ENCODE measurements around the gene PCP4.
A peak's percentile ranks its signal among the peaks of the same experiment; 100 is the strongest.
"Not testable (repeated sequence)": the region's sequence is repeated elsewhere in the genome, so short reads cannot be mapped to it uniquely, and the experiment has no call there.

PCP4 gene

DNA sequence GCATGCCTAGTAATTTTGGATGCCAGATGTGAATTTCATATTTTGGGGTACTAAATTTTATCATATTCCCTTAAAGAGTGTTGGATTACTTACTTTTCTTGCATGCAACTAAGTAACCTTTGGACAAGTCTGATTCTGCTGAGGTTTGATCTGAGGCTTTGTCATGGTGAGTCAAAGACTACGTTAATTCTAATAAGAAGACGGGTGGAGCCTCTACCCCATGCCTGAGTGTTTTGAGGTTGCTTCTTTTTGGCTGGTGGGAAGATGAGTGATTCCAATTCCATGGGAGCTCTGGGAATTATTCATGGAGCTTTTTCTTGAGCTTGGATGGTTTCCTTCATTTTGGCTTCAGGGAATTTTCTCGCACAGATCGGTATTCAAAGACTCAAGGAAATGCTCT lies 11.6 kb upstream of the PCP4 start:
- DNase-seq (ENCODE audit: low read depth, low spot score): no peak

DNA sequence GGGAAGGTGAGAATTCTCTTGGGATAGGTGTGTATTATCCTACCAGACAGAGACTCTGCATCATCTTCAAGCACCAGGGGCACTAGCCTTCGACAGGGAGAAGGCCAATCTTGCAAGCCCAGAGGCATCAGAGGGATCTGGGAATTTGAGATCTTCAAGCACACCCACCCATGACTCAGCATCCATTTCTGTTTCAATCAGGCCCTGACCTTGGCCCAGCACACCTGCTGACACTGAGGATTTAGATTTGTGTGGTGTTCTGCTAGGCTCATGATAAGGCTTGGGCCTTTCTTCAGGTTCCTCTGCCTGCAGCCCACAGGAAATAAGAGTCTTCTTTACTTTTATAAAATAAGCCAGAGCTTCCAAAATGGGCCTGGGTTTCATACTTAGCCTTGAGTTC lies 6.6 kb upstream of the PCP4 start:
- DNase-seq (ENCODE audit: low read depth, low spot score): no peak
- no peak overlapping the region for H3K4me3 ChIP-seq (ENCODE audit: low read length)

More for the DNA sequence above, 11.6 kb upstream of the PCP4 start:
- H3K4me3 ChIP-seq (ENCODE audit: low read length): no peak overlapping the region

- DNase-seq (ENCODE audit: low read depth, low spot score): no peak
- no peak overlapping the region for H3K4me3 ChIP-seq (ENCODE audit: low read length)
Observed at GRCh38 chr21:39863111-39863510, 4.1 kb upstream of the PCP4 start.

DNA sequence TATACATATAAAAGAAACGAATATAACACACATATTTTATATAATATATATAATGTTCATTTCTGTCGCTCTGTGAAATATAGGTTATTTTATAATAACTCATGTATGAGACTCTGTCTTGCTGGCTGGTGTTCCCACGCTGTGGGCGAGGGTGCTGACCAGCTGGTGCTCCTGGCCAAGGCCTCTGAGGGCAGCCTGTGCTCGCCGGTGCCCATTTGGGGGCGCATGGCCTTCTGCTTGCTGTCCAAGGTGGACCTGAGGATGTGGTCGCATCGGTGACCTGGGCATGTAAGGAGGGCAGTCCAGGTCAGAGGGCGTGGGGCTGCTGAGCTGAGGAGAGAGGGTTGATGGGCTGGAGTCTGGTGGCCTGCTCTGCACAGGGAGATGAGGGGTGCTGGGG lies 1.1 kb upstream of the PCP4 start:
- no peak overlapping the region for H3K4me3 ChIP-seq (ENCODE audit: low read length)
- no peak for DNase-seq (ENCODE audit: low read depth, low spot score)

DNA sequence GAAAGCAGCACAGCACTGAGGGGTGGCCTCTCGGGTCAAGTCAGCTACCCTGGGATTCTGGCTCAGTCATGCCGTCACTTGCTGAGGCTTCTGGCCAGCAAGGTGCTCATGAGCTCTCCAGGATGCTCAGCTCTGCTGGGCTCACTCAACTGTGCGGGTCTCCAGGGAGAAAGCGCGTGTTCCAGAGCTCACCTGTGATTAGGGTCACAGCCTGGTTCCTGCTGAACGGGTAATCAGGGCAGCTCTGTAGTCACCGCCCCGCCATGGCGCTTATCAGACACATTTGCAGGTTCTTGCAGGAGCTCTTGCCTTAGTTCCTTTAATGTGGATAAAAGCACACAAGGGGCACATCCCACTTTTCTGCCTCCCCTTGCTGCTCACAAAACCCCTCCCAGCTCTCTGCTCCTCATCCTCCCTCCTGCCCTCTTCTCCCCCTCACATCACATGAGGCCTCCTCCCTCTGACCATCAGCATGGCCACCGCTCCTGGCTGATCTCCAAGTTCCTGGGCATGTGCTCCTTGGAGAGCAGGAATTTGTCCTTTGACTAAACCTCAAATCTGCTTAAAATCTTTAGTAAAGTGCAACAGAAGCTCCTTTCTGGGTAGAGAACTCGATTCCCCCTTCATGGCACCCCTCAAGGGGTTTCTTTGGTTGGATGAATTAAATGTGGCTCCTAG lies 2.0 kb downstream of the PCP4 start:
- H3K4me3 ChIP-seq (ENCODE audit: low read length): no peak overlapping the region
- no peak for DNase-seq (ENCODE audit: low read depth, low spot score)

- no peak for DNase-seq (ENCODE audit: low read depth, low spot score)
- no peak overlapping the region for H3K4me3 ChIP-seq (ENCODE audit: low read length)
Observed at GRCh38 chr21:39873687-39874086, 6.4 kb downstream of the PCP4 start.

DNA sequence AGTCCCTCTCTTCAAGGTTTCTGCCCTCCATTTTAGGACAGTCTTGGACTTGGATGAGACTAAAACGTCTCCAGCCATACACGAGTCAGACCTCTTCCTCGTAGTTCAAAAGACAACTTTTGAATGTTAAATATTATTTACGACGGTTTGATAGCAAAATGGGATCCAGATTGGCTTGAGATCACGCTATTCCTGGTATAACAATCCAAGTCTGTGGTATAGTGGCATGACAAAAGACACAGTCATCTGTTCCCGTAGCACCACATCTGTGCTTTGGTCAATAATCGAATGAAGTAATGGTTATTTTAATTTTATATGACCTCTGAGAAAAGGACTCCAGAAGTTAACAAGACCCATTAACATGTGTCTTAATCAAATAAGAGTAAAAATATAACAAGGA lies 7.0 kb downstream of the PCP4 start:
- DNase-seq (ENCODE audit: low read depth, low spot score): no peak
- no peak overlapping the region for H3K4me3 ChIP-seq (ENCODE audit: low read length)

- no peak for DNase-seq (ENCODE audit: low read depth, low spot score)
- no peak overlapping the region for H3K4me3 ChIP-seq (ENCODE audit: low read length)
Observed at GRCh38 chr21:39874759-39875158, 7.5 kb downstream of the PCP4 start.

DNA sequence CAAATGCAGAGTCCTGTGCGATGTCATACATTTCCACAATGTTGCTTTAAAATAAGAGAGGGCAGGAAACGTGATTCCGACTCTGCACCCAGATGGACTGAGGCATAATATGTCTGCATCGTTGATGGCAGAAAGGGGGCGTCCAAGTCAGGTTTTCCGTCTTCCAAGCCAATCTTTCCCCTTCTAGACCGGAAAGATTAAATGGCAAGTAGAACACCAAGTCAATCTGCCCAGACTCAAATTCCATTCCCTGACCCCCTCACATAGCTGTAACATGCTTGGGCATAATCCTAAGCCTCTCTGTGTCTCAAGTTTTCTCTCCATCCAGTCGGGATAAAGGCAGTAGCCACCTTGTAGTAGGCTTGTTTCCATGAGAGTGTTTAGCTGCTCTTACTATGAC lies 14.4 kb downstream of the PCP4 start:
- no peak for DNase-seq (ENCODE audit: low read depth, low spot score)
- H3K4me3 ChIP-seq (ENCODE audit: low read length): no peak overlapping the region

GRCh38 chr21:39882151-39882838 lies 15.1 kb downstream of the PCP4 start:
- DNase-seq (ENCODE audit: low read depth, low spot score): no peak
- no peak overlapping the region for H3K4me3 ChIP-seq (ENCODE audit: low read length)

DNA sequence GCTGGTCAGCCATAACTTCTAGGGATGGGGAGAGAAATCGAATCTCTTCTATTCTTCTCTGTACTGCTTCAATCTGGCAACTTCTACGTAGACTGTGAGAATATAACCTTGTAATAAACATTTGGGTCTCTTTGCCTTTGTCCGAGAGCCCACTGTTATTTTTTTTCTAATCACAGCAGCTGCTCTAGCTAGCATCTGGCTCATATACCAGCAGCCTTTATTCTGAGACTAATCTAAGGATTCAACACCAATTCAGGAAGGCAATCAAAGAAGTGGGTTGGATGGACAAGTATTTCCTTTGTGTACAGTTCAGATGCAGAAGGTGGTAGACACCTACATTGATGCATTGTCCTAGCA lies 15.6 kb downstream of the PCP4 start:
- H3K4me3 ChIP-seq (ENCODE audit: low read length): no peak overlapping the region
- no peak for DNase-seq (ENCODE audit: low read depth, low spot score)

GRCh38 chr21:39885119-39885848 lies 18.0 kb downstream of the PCP4 start:
- no peak overlapping the region for H3K4me3 ChIP-seq (ENCODE audit: low read length)
- no peak for DNase-seq (ENCODE audit: low read depth, low spot score)

GRCh38 chr21:39888848-39889247 lies 21.6 kb downstream of the PCP4 start:
- no peak overlapping the region for H3K4me3 ChIP-seq (ENCODE audit: low read length)
- no peak for DNase-seq (ENCODE audit: low read depth, low spot score)

- no peak overlapping the region for H3K4me3 ChIP-seq (ENCODE audit: low read length)
- no peak for DNase-seq (ENCODE audit: low read depth, low spot score)
Observed at GRCh38 chr21:39891111-39891510, 23.9 kb downstream of the PCP4 start.

DNA sequence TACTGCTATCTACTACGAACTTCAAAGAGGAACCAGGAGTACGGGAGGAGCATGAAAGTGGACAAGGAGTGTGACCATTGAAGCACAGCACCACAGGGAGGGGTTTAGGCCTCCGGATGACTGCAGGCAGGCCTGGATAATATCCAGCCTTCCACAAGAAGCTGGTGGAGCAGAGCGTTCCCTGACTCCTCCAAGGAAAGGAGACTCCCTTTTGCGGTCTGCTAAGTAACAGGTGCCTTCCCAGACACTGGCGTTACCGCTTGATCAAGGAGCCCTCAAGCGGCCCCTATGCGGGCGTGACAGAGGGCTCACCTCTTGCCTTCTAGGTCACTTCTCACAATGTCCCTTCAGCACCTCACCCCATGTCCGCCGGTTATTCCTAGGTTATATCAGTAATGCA lies 24.6 kb downstream of the PCP4 start:
- not testable (repeated sequence) for H3K4me3 ChIP-seq (ENCODE audit: low read length); DNase-seq (ENCODE audit: low read depth, low spot score)

DNA sequence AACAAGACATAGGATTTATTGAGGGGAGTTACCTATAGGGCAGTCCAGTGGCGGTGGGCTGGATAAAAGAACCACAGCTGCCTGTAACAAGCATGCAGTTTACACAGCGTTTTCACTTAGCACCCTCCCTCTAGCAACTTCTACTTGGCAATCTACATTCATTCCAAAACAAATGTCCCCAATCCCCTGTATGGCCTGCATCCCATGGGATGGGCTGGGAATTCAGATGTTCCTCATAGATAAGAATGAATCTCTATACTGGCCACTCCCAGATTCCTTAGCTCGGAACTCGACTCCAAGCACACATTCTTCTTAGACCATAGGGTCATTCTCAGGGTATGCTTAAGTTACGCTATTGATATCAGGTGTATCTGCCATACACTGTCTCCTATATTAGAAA lies 33.3 kb downstream of the PCP4 start:
- no peak for DNase-seq (ENCODE audit: low read depth, low spot score)
- no peak overlapping the region for H3K4me3 ChIP-seq (ENCODE audit: low read length)

DNA sequence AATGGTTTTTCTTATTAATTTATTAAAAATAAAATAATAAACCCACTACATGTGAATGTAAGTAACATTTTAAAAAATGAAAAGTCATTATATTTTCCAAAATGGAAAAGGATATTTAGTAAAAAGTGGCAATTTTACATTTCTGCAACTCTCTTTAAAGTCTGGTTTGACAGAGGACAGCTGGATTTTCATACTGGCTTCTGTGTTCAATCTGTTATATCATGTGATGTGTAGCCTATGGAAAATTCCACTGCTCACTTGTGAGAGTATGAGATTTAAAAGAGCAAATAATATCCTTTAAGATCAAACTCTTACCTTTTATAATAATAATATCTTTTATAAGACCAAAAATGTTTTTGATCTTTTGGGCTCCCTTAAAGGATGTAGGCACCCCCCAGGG lies 33.7 kb downstream of the PCP4 start:
- no peak for DNase-seq (ENCODE audit: low read depth, low spot score)
- no peak overlapping the region for H3K4me3 ChIP-seq (ENCODE audit: low read length)

- no peak for DNase-seq (ENCODE audit: low read depth, low spot score)
- no peak overlapping the region for H3K4me3 ChIP-seq (ENCODE audit: low read length)
Observed at GRCh38 chr21:39902986-39903385, 35.7 kb downstream of the PCP4 start.

DNA sequence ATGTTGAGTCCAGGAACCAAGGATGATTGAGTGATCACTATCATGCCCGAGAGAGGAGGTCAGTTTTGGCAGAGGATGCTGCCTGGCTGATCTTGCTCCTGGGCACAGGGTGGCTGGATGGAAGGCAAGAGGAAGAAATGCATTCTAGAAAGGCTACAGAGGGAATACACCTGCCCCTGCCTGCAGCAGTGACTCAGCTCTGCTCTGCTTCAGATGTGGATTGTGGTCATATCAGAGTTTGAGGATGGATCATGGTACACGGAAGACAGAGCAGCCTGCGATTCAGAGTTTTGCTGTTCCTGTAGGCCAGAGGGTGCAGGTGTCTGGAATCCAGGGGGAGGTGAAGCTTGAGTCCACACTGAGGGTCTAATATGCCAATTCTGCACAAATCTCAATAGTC lies 37.2 kb downstream of the PCP4 start:
- peak; percentile 44 for DNase-seq (ENCODE audit: low read depth, low spot score)
- H3K4me3 ChIP-seq (ENCODE audit: low read length): no peak overlapping the region

GRCh38 chr21:39908265-39908923 lies 41.2 kb downstream of the PCP4 start:
- H3K4me3 ChIP-seq (ENCODE audit: low read length): no peak overlapping the region
- DNase-seq (ENCODE audit: low read depth, low spot score): no peak

All from Jurkat, Clone E6-1 (cell line).